IMR-90 (cell line): ENCODE measurements around the gene SBK3. TPM values are rescaled to one million over a fixed set of nuclear protein-coding genes. Genes with fewer than 3 reads are reported as not detected.

ENCODE experiments used
- ATAC-seq: fragments of 200-7000 bp; cut with Tn5 transposase; 2 replicates; pipeline ENCODE4 v1.9.1; 2020; ENCODE audit warnings: low read depth, mild to moderate bottlenecking, moderate library complexity
- BruUV-seq: library from RNA; stranded (reverse); fragments of 400-500 nt; replicated peaks from 2 replicates; lab custom pipeline; 2021; lab: Mats Ljungman, UMichigan
- CTCF ChIA-PET: fragments of 300-600 bp; formaldehyde crosslinking; extraction: SDS; loops from one replicate; lab custom pipeline; 2021; ENCODE audit warnings: antibody characterized with exemption; lab: Yijun Ruan, JAX
- POLR2A ChIA-PET: fragments of 300-600 bp; sonication (Branson Sonifier 250); formaldehyde crosslinking; loops from one replicate; lab custom pipeline; 2022; ENCODE audit warnings: antibody characterized with exemption; ENCODE audit not compliant: unreplicated experiment; lab: Charles Lee
- DNase-seq: peaks from one replicate; pipeline ENCODE4 v3.0.0; 2013
- H2AFZ ChIP-seq: replicated peaks from 2 replicates; pipeline ENCODE3; 2013; ENCODE audit warnings: low read length, mild to moderate bottlenecking; ENCODE audit not compliant: poor library complexity
- H2AK5ac ChIP-seq: 2 replicates; pipeline ENCODE4 v1.6.1; 2013; ENCODE audit warnings: low read depth, low read length, inconsistent platforms
- H2AK9ac ChIP-seq: replicated peaks from 2 replicates; pipeline ENCODE3; 2013; ENCODE audit warnings: mild to moderate bottlenecking, low read depth, low read length, moderate library complexity; ENCODE audit not compliant: poor library complexity
- H2BK120ac ChIP-seq: 2 replicates; pipeline ENCODE4 v1.6.1; 2013; ENCODE audit warnings: low read depth, low read length, inconsistent platforms
- H2BK15ac ChIP-seq: 3 replicates; pipeline ENCODE4 v1.6.1; 2013; ENCODE audit warnings: low read depth, low read length, inconsistent platforms
- H2BK20ac ChIP-seq: 2 replicates; pipeline ENCODE4 v1.6.1; 2013; ENCODE audit warnings: low read depth, mild to moderate bottlenecking, inconsistent platforms, low read length, moderate library complexity
- H2BK5ac ChIP-seq: 2 replicates; pipeline ENCODE4 v1.6.1; 2013; ENCODE audit warnings: mild to moderate bottlenecking, low read depth, low read length, inconsistent platforms; ENCODE audit not compliant: poor library complexity, severe bottlenecking
- H3K14ac ChIP-seq: replicated peaks from 2 replicates; pipeline ENCODE4 v1.6.1; 2013; ENCODE audit warnings: low read depth, low read length, inconsistent platforms
- H3K18ac ChIP-seq: 2 replicates; pipeline ENCODE4 v1.6.1; 2013; ENCODE audit warnings: low read depth, low read length, control low read depth
- H3K23ac ChIP-seq: 2 replicates; pipeline ENCODE4 v1.6.1; 2013; ENCODE audit warnings: low read depth, low read length, inconsistent platforms
- H3K27ac ChIP-seq: 2 replicates; pipeline ENCODE4 v1.5.1; 2013; ENCODE audit warnings: mild to moderate bottlenecking, control low read depth, low read length; ENCODE audit not compliant: insufficient read depth
- H3K27me3 ChIP-seq: 2 replicates; pipeline ENCODE4 v1.6.1; 2013; ENCODE audit warnings: low read length; ENCODE audit not compliant: control insufficient read depth, insufficient read depth
- H3K36me3 ChIP-seq: 2 replicates; pipeline ENCODE4 v1.6.1; 2013; ENCODE audit warnings: low read length, mixed read lengths; ENCODE audit not compliant: control insufficient read depth, insufficient read depth
- H3K4ac ChIP-seq: 2 replicates; pipeline ENCODE4 v1.6.1; 2013; ENCODE audit warnings: low read depth, low read length, inconsistent platforms
- H3K4me1 ChIP-seq: 2 replicates; pipeline ENCODE4 v1.6.1; 2013; ENCODE audit warnings: low read length, mixed read lengths; ENCODE audit not compliant: control insufficient read depth, insufficient read depth
- H3K4me2 ChIP-seq: 2 replicates; pipeline ENCODE4 v1.6.1; 2013; ENCODE audit warnings: low read depth, mild to moderate bottlenecking, control low read depth, low read length, moderate library complexity
- H3K4me3 ChIP-seq: 2 replicates; pipeline ENCODE4 v1.5.1; 2013; ENCODE audit warnings: low read depth, mild to moderate bottlenecking, control low read depth, low read length, moderate library complexity; ENCODE audit not compliant: insufficient read depth
- H3K56ac ChIP-seq: 2 replicates; pipeline ENCODE4 v1.6.1; 2013; ENCODE audit warnings: low read length, inconsistent platforms; ENCODE audit not compliant: insufficient read depth; ENCODE audit errors: extremely low read depth
- H3K79me1 ChIP-seq, 2 experiments: 2 replicates each; pipeline ENCODE4 v1.6.1; 2013; ENCODE audit warnings: low read length in 2 of 2, inconsistent platforms in 1 of 2, low read depth in 1 of 2
- H3K9ac ChIP-seq: 2 replicates; pipeline ENCODE4 v1.6.1; 2013; ENCODE audit warnings: low read depth, low read length, control low read depth
- H3K9me1 ChIP-seq: 2 replicates; pipeline ENCODE4 v1.6.1; 2013; ENCODE audit warnings: low read length, inconsistent platforms; ENCODE audit not compliant: insufficient read depth
- H3K9me3 ChIP-seq: 2 replicates; pipeline ENCODE4 v1.6.1; 2013; ENCODE audit warnings: low read length; ENCODE audit not compliant: control insufficient read depth, insufficient read depth
- H4K20me1 ChIP-seq: 2 replicates; pipeline ENCODE4 v1.6.1; 2013; ENCODE audit warnings: low read length, inconsistent platforms; ENCODE audit not compliant: insufficient read depth
- H4K5ac ChIP-seq: 2 replicates; pipeline ENCODE4 v1.6.1; 2013; ENCODE audit warnings: mild to moderate bottlenecking, low read depth, low read length, control low read depth
- H4K8ac ChIP-seq, 2 experiments: 2 replicates each; pipeline ENCODE4 v1.6.1; 2013; ENCODE audit warnings: low read depth in 2 of 2, low read length in 2 of 2, control low read depth in 1 of 2, inconsistent platforms in 1 of 2
- H4K91ac ChIP-seq: 2 replicates; pipeline ENCODE4 v1.6.1; 2013; ENCODE audit warnings: low read depth, low read length, inconsistent platforms; ENCODE audit not compliant: insufficient read depth
- BHLHE40 ChIP-seq: fragments of 150-350 bp; IDR thresholded peaks from 2 replicates; pipeline ENCODE4 v1.6.1; 2016; ENCODE audit warnings: mild to moderate bottlenecking, low read depth, low read length
- CEBPB ChIP-seq: IDR thresholded peaks from 2 replicates; pipeline ENCODE4 v1.6.1; 2012; ENCODE audit warnings: low read depth, low read length, improper control_type of control experiment
- CHD1 ChIP-seq: IDR thresholded peaks from 2 replicates; pipeline ENCODE4 v1.6.1; 2012; ENCODE audit warnings: low read depth, low read length, improper control_type of control experiment
- FOS ChIP-seq: fragments of 150-350 bp; IDR thresholded peaks from 2 replicates; pipeline ENCODE4 v1.6.1; 2016; ENCODE audit warnings: low read depth, low read length
- MAFK ChIP-seq: IDR thresholded peaks from 2 replicates; pipeline ENCODE4 v1.6.1; 2012; ENCODE audit warnings: low read depth, low read length, improper control_type of control experiment
- MAZ ChIP-seq: IDR thresholded peaks from 2 replicates; pipeline ENCODE4 v1.6.1; 2012; ENCODE audit warnings: low read depth, mild to moderate bottlenecking, low read length, improper control_type of control experiment, moderate library complexity, borderline replicate concordance
- MXI1 ChIP-seq: IDR thresholded peaks from 2 replicates; pipeline ENCODE4 v1.6.1; 2012; ENCODE audit warnings: low read depth, mild to moderate bottlenecking, low read length, moderate library complexity, borderline replicate concordance
- NFE2L2 ChIP-seq: fragments of 150-350 bp; IDR thresholded peaks from 2 replicates; pipeline ENCODE4 v1.6.1; 2016; ENCODE audit warnings: low read depth, mild to moderate bottlenecking, low read length
- POLR2A ChIP-seq: IDR thresholded peaks from 2 replicates; pipeline ENCODE4 v1.6.1; 2012; ENCODE audit warnings: mild to moderate bottlenecking, low read depth, low read length
- RAD21 ChIP-seq: IDR thresholded peaks from 2 replicates; pipeline ENCODE4 v1.6.1; 2012; ENCODE audit warnings: low read length, improper control_type of control experiment
- RCOR1 ChIP-seq: IDR thresholded peaks from 2 replicates; pipeline ENCODE4 v1.6.1; 2012; ENCODE audit warnings: mild to moderate bottlenecking, low read length, improper control_type of control experiment; ENCODE audit not compliant: insufficient replicate concordance
- RFX5 ChIP-seq: IDR thresholded peaks from 2 replicates; pipeline ENCODE4 v1.8.0; 2012; ENCODE audit warnings: low read depth, mild to moderate bottlenecking, low read length, moderate library complexity
- SMC3 ChIP-seq: fragments of 150-350 bp; IDR thresholded peaks from 2 replicates; pipeline ENCODE4 v1.6.1; 2016; ENCODE audit warnings: low read depth, mild to moderate bottlenecking, antibody characterized with exemption, low read length, moderate library complexity
- WGBS, 2 experiments: methylation state at CpG; one replicate each; pipeline versions ENCODE4 v1.1.5 to v1.1.7; 2013; ENCODE audit warnings: missing lambda C conversion rate in 2 of 2; ENCODE audit not compliant: insufficient read length in 1 of 2; ENCODE audit errors: extremely low coverage in 2 of 2; 5-methylcytosine and 5-hydroxymethylcytosine counted together
- dilution Hi-C: fragments of 300-500 bp; cut with HindIII; formaldehyde crosslinking; loops from one replicate; pipeline ENCODE4 v1.14.3; 2018; ENCODE audit warnings: low sequenced_read_pairs; ENCODE audit not compliant: unreplicated experiment
- in situ Hi-C: fragments of 300-500 bp; cut with MboI; formaldehyde crosslinking; loops from 3 replicates; pipeline ENCODE4 v1.14.3; 2019; ENCODE audit warnings: low sequenced_read_pairs, inconsistent platforms, mixed read lengths
- intact Hi-C: fragments of 100-400 bp; cut with micrococcal nuclease; formaldehyde crosslinking; loops from 2 replicates; pipeline ENCODE4 v1.10.0; 2022
- polyA plus RNA-seq, 3 experiments: library from polyadenylated mRNA; depleted of rRNA; stranded (reverse); fragments of >200 nt; gene quantifications; 2 replicates each; pipeline ENCODE4 v1.2.3, GENCODE V29; 2012; ENCODE audit warnings: low replicate concordance in 1 of 3
- total RNA-seq: library from RNA; depleted of rRNA; stranded (reverse); fragments of >200 nt; gene quantifications from 2 replicates; pipeline ENCODE4 v1.2.3, GENCODE V29; 2012
- TF ChIP-seq, protein P1 (sequence below): conservative IDR thresholded peaks from 2 replicates; pipeline ENCODE4 v1.5.1; 2012; ENCODE audit warnings: mild to moderate bottlenecking, low read depth, low read length, improper control_type of control experiment
- TF ChIP-seq, protein P2 (sequence below): fragments of 150-350 bp; IDR thresholded peaks from 2 replicates; pipeline ENCODE4 v1.6.1; 2017; ENCODE audit warnings: mild to moderate bottlenecking, antibody characterized with exemption, low read length, low read depth
- TF ChIP-seq, protein P3 (sequence below): fragments of 150-350 bp; IDR thresholded peaks from 2 replicates; pipeline ENCODE4 v1.6.1; 2016; ENCODE audit warnings: low read depth, mild to moderate bottlenecking, low read length, moderate library complexity, borderline replicate concordance

Gene SBK3
- total and polyA plus RNA-seq, 2 of the 4 experiments (the other 2 are of a cell fraction): 0.05 to 0.18 TPM

DNA sequence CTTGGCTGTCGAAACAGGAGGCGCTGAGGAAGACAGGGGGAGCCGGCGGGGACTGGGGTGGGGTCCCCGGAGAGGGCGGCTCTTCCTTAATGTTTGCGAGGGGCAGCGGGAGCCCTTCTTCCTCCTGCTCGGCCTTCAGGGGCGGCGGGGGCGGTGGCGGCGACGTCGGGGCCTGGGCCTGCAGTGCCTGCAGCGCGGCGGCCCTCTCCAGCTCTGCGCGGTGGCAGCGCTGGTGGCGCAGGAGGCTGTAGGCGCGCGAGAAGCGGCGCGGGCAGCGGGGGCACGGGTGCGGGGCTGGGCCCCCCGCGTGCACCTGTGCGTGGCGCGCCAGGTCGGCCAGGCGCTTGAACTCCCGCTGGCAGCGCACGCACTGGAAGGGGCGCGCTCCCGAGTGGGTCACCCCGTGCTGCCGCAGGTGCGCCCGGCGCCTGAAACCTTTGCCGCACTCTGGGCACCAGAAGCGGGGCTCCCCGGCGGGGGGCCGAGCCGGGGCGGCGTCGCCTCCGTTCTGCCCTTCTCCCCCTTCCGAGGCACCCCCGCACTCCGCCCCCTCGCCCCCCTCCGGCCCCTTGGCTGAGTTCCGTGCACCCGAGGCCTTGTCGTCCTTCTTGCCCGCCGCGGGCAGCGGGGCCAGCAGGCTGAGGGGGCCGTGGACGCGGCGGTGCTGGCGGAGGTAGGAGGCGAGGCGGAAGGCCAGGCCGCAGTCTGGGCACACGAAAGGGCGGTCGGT is 32.9 kb upstream of the SBK3 start:
- H3K23ac ChIP-seq: no peak overlapping the region
- DNase-seq (no peak), ATAC-seq (no peak)
- dilution Hi-C loops (no loop called here), intact Hi-C loops (no loop called here), in situ Hi-C loops (no loop called here)
- H3K27ac ChIP-seq: no peak overlapping the region
- no peak overlapping the region for H3K18ac ChIP-seq
- no peaks in the 10 kb centered on the region; the same call in 1 of the 2 replicates for H4K20me1 ChIP-seq
- no TSS peak for BruUV-seq
- H3K36me3 ChIP-seq: peaks cover 14% of the 10 kb centered on the region
- H2BK15ac ChIP-seq: no peak overlapping the region
- no peak overlapping the region for H2AK9ac ChIP-seq
- H2AK5ac ChIP-seq: no peak overlapping the region
- peaks cover 7% of the 10 kb centered on the region for H3K9me1 ChIP-seq
- ChIA-PET CTCF (no interaction called here), POLR2A (no interaction called here)
- no peak overlapping the region for H2BK20ac ChIP-seq
- 96% methylated on average over 33 of the region's 83 CpGs; no CpG with 5 or more reads in 1 of the 2 experiments for WGBS, 2 experiments
- no peak overlapping the region for H3K14ac ChIP-seq
- H3K4ac ChIP-seq: no peak overlapping the region
- no peak overlapping the region for H2BK120ac ChIP-seq
- H3K4me3 ChIP-seq: no peak overlapping the region
- H3K56ac ChIP-seq: no peak overlapping the region
- no peaks in the 10 kb centered on the region for H3K9me3 ChIP-seq
- H2BK5ac ChIP-seq: no peak overlapping the region
- no peaks in the 10 kb centered on the region for H3K27me3 ChIP-seq
- peaks cover 8 to 26% of the 10 kb centered on the region in 2 experiments for H3K79me1 ChIP-seq
- no peak overlapping the region for H4K91ac ChIP-seq
- no peak overlapping the region for H3K9ac ChIP-seq
- no peak overlapping the region for H3K4me2 ChIP-seq
- TF ChIP-seq POLR2A: no peak
- TF ChIP-seq FOS: no peak
- TF ChIP-seq, protein P1, sequence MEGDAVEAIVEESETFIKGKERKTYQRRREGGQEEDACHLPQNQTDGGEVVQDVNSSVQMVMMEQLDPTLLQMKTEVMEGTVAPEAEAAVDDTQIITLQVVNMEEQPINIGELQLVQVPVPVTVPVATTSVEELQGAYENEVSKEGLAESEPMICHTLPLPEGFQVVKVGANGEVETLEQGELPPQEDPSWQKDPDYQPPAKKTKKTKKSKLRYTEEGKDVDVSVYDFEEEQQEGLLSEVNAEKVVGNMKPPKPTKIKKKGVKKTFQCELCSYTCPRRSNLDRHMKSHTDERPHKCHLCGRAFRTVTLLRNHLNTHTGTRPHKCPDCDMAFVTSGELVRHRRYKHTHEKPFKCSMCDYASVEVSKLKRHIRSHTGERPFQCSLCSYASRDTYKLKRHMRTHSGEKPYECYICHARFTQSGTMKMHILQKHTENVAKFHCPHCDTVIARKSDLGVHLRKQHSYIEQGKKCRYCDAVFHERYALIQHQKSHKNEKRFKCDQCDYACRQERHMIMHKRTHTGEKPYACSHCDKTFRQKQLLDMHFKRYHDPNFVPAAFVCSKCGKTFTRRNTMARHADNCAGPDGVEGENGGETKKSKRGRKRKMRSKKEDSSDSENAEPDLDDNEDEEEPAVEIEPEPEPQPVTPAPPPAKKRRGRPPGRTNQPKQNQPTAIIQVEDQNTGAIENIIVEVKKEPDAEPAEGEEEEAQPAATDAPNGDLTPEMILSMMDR: no peak
- no peak for TF ChIP-seq MAFK
- no peak for TF ChIP-seq SMC3
- TF ChIP-seq, protein P2, sequence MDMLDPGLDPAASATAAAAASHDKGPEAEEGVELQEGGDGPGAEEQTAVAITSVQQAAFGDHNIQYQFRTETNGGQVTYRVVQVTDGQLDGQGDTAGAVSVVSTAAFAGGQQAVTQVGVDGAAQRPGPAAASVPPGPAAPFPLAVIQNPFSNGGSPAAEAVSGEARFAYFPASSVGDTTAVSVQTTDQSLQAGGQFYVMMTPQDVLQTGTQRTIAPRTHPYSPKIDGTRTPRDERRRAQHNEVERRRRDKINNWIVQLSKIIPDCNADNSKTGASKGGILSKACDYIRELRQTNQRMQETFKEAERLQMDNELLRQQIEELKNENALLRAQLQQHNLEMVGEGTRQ: no peak
- TF ChIP-seq CHD1: no peak
- TF ChIP-seq, protein P3, sequence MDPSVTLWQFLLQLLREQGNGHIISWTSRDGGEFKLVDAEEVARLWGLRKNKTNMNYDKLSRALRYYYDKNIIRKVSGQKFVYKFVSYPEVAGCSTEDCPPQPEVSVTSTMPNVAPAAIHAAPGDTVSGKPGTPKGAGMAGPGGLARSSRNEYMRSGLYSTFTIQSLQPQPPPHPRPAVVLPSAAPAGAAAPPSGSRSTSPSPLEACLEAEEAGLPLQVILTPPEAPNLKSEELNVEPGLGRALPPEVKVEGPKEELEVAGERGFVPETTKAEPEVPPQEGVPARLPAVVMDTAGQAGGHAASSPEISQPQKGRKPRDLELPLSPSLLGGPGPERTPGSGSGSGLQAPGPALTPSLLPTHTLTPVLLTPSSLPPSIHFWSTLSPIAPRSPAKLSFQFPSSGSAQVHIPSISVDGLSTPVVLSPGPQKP: no peak
- no peak for TF ChIP-seq RAD21
- no peak for TF ChIP-seq MXI1
- no peak for TF ChIP-seq RFX5
- no peak for TF ChIP-seq BHLHE40
- no peak for TF ChIP-seq CEBPB
- no peak for TF ChIP-seq RCOR1
- no peak for TF ChIP-seq NFE2L2
- TF ChIP-seq MAZ: no peak
- peaks cover 4% of the 10 kb centered on the region; the same call in 1 of the 2 replicates for H3K4me1 ChIP-seq
- H2AFZ ChIP-seq: no peak overlapping the region
- no peak overlapping the region for H4K8ac ChIP-seq
- H4K5ac ChIP-seq: no peak overlapping the region
